Neural crest cell (in vitro differentiated cells): ENCODE data around the gene ZNF521. TPM values are rescaled to one million over a fixed set of nuclear protein-coding genes. Genes with fewer than 3 reads are reported as not detected.
"Not testable (repeated sequence)": the region's sequence is repeated elsewhere in the genome, so short reads cannot be mapped to it uniquely, and the experiment has no call there.

ENCODE experiments used
- DNase-seq: peaks from one replicate; pipeline ENCODE4 v3.0.0; 2021; ENCODE audit warnings: low read depth, mixed read lengths, low spot score
- H3K27ac Mint-ChIP-seq: one replicate; pipeline ENCODE4 v1.8.0; 2021; ENCODE audit warnings: mild to moderate bottlenecking, mixed read lengths; ENCODE audit not compliant: unreplicated experiment
- H3K27me3 Mint-ChIP-seq: 2 replicates; pipeline ENCODE4 v1.8.0; 2021; ENCODE audit warnings: low read depth, mild to moderate bottlenecking, mixed read lengths
- H3K36me3 Mint-ChIP-seq: 2 replicates; pipeline ENCODE4 v1.8.0; 2021; ENCODE audit warnings: low read depth, mild to moderate bottlenecking, mixed read lengths
- H3K4me1 Mint-ChIP-seq: 2 replicates; pipeline ENCODE4 v1.8.0; 2021; ENCODE audit warnings: mixed read lengths
- H3K4me3 Mint-ChIP-seq: one replicate; pipeline ENCODE4 v1.8.0; 2021; ENCODE audit warnings: mild to moderate bottlenecking, mixed read lengths
- H3K9me3 Mint-ChIP-seq: 2 replicates; pipeline ENCODE4 v1.8.0; 2021; ENCODE audit warnings: mixed read lengths
- CTCF ChIP-seq: fragments of 200-600 bp; sonication (generic); conservative IDR thresholded peaks from 2 replicates; pipeline ENCODE4 v1.5.0; 2021; ENCODE audit warnings: antibody characterized with exemption, mild to moderate bottlenecking
- total RNA-seq: library from RNA; stranded (reverse); gene quantifications from 2 replicates; pipeline ENCODE4 v1.2.1, GENCODE V29; 2021

The ZNF521 gene
- total RNA-seq, 1 donor from 2014 or later, result 86.1 TPM

- Mint-ChIP-seq H3K4me3 (no peak overlapping the region), H3K4me1 (peaks cover 16% of the 10 kb centered on the region), H3K36me3 (no peaks in the 10 kb centered on the region), H3K9me3 (no peaks in the 10 kb centered on the region), H3K27me3 (peaks cover 3% of the 10 kb centered on the region), H3K27ac (no peak overlapping the region)
- DNase-seq, result no peak
- TF ChIP-seq CTCF, result no peak
Measured at GRCh38 chr18:25033747-25034471, 318.1 kb downstream of the ZNF521 start.

- peaks cover 11% of the 10 kb centered on the region for H3K4me1 Mint-ChIP-seq
- H3K9me3 Mint-ChIP-seq, H3K27ac Mint-ChIP-seq, H3K27me3 Mint-ChIP-seq, H3K36me3 Mint-ChIP-seq, DNase-seq, H3K4me3 Mint-ChIP-seq: not testable (repeated sequence)
Measured at GRCh38 chr18:25033175-25033574, 318.8 kb downstream of the ZNF521 start.

- no peaks in the 10 kb centered on the region for H3K9me3 Mint-ChIP-seq
- H3K36me3 Mint-ChIP-seq, result no peaks in the 10 kb centered on the region
- no peak for TF ChIP-seq CTCF
- no peak for DNase-seq
- no peak overlapping the region for H3K27ac Mint-ChIP-seq
- H3K27me3 Mint-ChIP-seq, result peaks cover 3% of the 10 kb centered on the region
- no peak overlapping the region for H3K4me3 Mint-ChIP-seq
- peaks cover 4% of the 10 kb centered on the region for H3K4me1 Mint-ChIP-seq
Measured at GRCh38 chr18:25029802-25030201, 322.2 kb downstream of the ZNF521 start.

GRCh38 chr18:25019931-25020330, 332.0 kb downstream of the ZNF521 start:
- peaks cover 4% of the 10 kb centered on the region for H3K9me3 Mint-ChIP-seq
- TF ChIP-seq CTCF, result no peak
- H3K4me3 Mint-ChIP-seq, result no peak overlapping the region
- peaks cover 17% of the 10 kb centered on the region for H3K4me1 Mint-ChIP-seq
- no peaks in the 10 kb centered on the region for H3K36me3 Mint-ChIP-seq
- no peak overlapping the region for H3K27ac Mint-ChIP-seq
- DNase-seq, result no peak
- H3K27me3 Mint-ChIP-seq, result no peaks in the 10 kb centered on the region

- Mint-ChIP-seq H3K4me3 (no peak overlapping the region), H3K4me1 (peaks cover 17% of the 10 kb centered on the region), H3K27ac (no peak overlapping the region), H3K36me3 (no peaks in the 10 kb centered on the region), H3K27me3 (no peaks in the 10 kb centered on the region), H3K9me3 (peaks cover 4% of the 10 kb centered on the region)
- TF ChIP-seq CTCF, result no peak
- DNase-seq, result no peak
Measured at GRCh38 chr18:25019086-25019860, 332.7 kb downstream of the ZNF521 start.

- no peak for DNase-seq
- peaks cover 7% of the 10 kb centered on the region for H3K9me3 Mint-ChIP-seq
- no peak overlapping the region for H3K4me3 Mint-ChIP-seq
- no peaks in the 10 kb centered on the region for H3K27me3 Mint-ChIP-seq
- peaks cover 2% of the 10 kb centered on the region for H3K36me3 Mint-ChIP-seq
- TF ChIP-seq CTCF, result no peak
- H3K27ac Mint-ChIP-seq, result no peak overlapping the region
- peaks cover 21% of the 10 kb centered on the region for H3K4me1 Mint-ChIP-seq
Measured at GRCh38 chr18:25016666-25017065, 335.3 kb downstream of the ZNF521 start.
